HG02938 (cell line): Measurements from ENCODE around the gene ZKSCAN5.

Source experiments
- ATAC-seq: cut with Tn5 transposase; IDR thresholded peaks from one replicate; pipeline ENCODE4 v1.9.1; 2021; ENCODE audit warnings: mild to moderate bottlenecking, moderate library complexity; ENCODE audit not compliant: unreplicated experiment

Gene ZKSCAN5

GRCh38 chr7:99504603-99505323, at the start of gene ZKSCAN5:
Gene ZKSCAN5, plus strand, starts transcription at chr7:99504662. Its CDS starts 1,383 bp downstream, at chr7:99506045.
- peak; percentile 81 for ATAC-seq

- no peak for ATAC-seq
Observed at GRCh38 chr7:99455874-99456273, 48.6 kb upstream of the ZKSCAN5 start.

GRCh38 chr7:99456288-99456687, 48.2 kb upstream of the ZKSCAN5 start:
- ATAC-seq = no peak

- no peak for ATAC-seq
Observed at GRCh38 chr7:99457050-99457649, 47.3 kb upstream of the ZKSCAN5 start.

GRCh38 chr7:99457650-99458493, 46.6 kb upstream of the ZKSCAN5 start:
- no peak for ATAC-seq

GRCh38 chr7:99459087-99459486, 45.4 kb upstream of the ZKSCAN5 start:
- no peak for ATAC-seq

GRCh38 chr7:99460651-99461050, 43.8 kb upstream of the ZKSCAN5 start:
- ATAC-seq = no peak

GRCh38 chr7:99461221-99461620, 43.2 kb upstream of the ZKSCAN5 start:
- ATAC-seq = no peak

- ATAC-seq = no peak
Observed at GRCh38 chr7:99465421-99465768, 39.1 kb upstream of the ZKSCAN5 start.

- ATAC-seq = no peak
Observed at GRCh38 chr7:99468336-99468918, 36.0 kb upstream of the ZKSCAN5 start.

GRCh38 chr7:99469381-99470065, 34.9 kb upstream of the ZKSCAN5 start:
- no peak for ATAC-seq

GRCh38 chr7:99472561-99473314, 31.7 kb upstream of the ZKSCAN5 start, which contains the start of gene ZNF789:
Gene ZNF789, plus strand, starts transcription at chr7:99472890. Its CDS starts 3,567 bp downstream, at chr7:99476457.
- ATAC-seq = peak; percentile 89

GRCh38 chr7:99473315-99473596, 31.2 kb upstream of the ZKSCAN5 start:
- no peak for ATAC-seq

- ATAC-seq = no peak
Observed at GRCh38 chr7:99476107-99476506, 28.4 kb upstream of the ZKSCAN5 start.

- ATAC-seq = no peak
Observed at GRCh38 chr7:99478464-99479440, 25.7 kb upstream of the ZKSCAN5 start.

- ATAC-seq = no peak
Observed at GRCh38 chr7:99485094-99485493, 19.4 kb upstream of the ZKSCAN5 start.

- ATAC-seq = no peak
Observed at GRCh38 chr7:99489235-99489634, 15.2 kb upstream of the ZKSCAN5 start.

- no peak for ATAC-seq
Observed at GRCh38 chr7:99490878-99491277, 13.6 kb upstream of the ZKSCAN5 start.

GRCh38 chr7:99493823-99494222, 10.6 kb upstream of the ZKSCAN5 start:
- no peak for ATAC-seq
